Measurements from ENCODE around the gene PPM1D. TPM values are rescaled to one million over a fixed set of nuclear protein-coding genes. Genes with fewer than 3 reads are reported as not detected.
"Not testable (repeated sequence)": the region's sequence is repeated elsewhere in the genome, so short reads cannot be mapped to it uniquely, and the experiment has no call there.

PPM1D gene
- total and polyA plus RNA-seq, 12 donors, result 3.1 to 10.6 (median 7.5) TPM

GRCh38 chr17:60659156-60659555 is 59.2 kb downstream of the PPM1D start:
- Histone ChIP-seq H3K36me3 (peaks cover 0 to 66% (median 6%) of the 10 kb centered on the region in 9 donors), H3K4me1 (no peaks in the 10 kb centered on the region), H3K27ac (no peak overlapping the region), H3K27me3 (no peaks in the 10 kb centered on the region), H3K9me3 (no peaks in the 10 kb centered on the region), H3K4me3 (no peak overlapping the region)
- no peak for TF ChIP-seq CTCF (IDR thresholded peaks at IDR 0.05)
- ATAC-seq (no peak), DNase-seq (no peak)
- intact Hi-C loops (cut with DNase I), result no loop called here
- 82 to 91% methylated on average over 1 of the region's 1 CpG for WGBS, 2 donors

- intact Hi-C loops (cut with DNase I), result no loop called here
- Histone ChIP-seq H3K4me3 (no peak overlapping the region), H3K27ac (no peak overlapping the region), H3K36me3 (peaks cover 0 to 85% (median 6%) of the 10 kb centered on the region in 9 donors), H3K27me3 (no peaks in the 10 kb centered on the region), H3K4me1 (no peaks in the 10 kb centered on the region), H3K9me3 (no peaks in the 10 kb centered on the region)
- DNase-seq, result no peak
- no peak for TF ChIP-seq CTCF (IDR thresholded peaks at IDR 0.05)
- no peak for ATAC-seq
- 92 to 94% methylated on average over 2 of the region's 2 CpGs for WGBS, 2 donors
Measured at GRCh38 chr17:60661489-60661888, 61.5 kb downstream of the PPM1D start.

GRCh38 chr17:60664022-60664421 is 64.0 kb downstream of the PPM1D start:
- H3K36me3 ChIP-seq, result peaks cover 0 to 63% (median 0%) of the 10 kb centered on the region in 9 donors
- no peaks in the 10 kb centered on the region for H3K27me3 ChIP-seq
- no peak overlapping the region for H3K27ac ChIP-seq
- ATAC-seq (no peak), DNase-seq (no peak)
- H3K4me3 ChIP-seq, result no peak overlapping the region
- no peak for TF ChIP-seq CTCF (IDR thresholded peaks at IDR 0.05)
- WGBS, 2 donors, result 83 to 86% methylated on average over 1 of the region's 1 CpG
- no peaks in the 10 kb centered on the region for H3K4me1 ChIP-seq
- intact Hi-C loops (cut with DNase I), result no loop called here
- H3K9me3 ChIP-seq, result no peaks in the 10 kb centered on the region

- peaks cover 0 to 52% (median 0%) of the 10 kb centered on the region in 9 donors for H3K36me3 ChIP-seq
- DNase-seq, result no peak
- H3K9me3 ChIP-seq, result no peaks in the 10 kb centered on the region
- no peaks in the 10 kb centered on the region for H3K4me1 ChIP-seq
- H3K4me3 ChIP-seq, result no peak overlapping the region
- ATAC-seq, result no peak
- H3K27me3 ChIP-seq, result no peaks in the 10 kb centered on the region
- WGBS, 2 donors, result 97 to 98% methylated on average over 5 of the region's 5 CpGs
- intact Hi-C loops (cut with DNase I), result no loop called here
- TF ChIP-seq CTCF (IDR thresholded peaks at IDR 0.05), result no peak
- no peak overlapping the region for H3K27ac ChIP-seq
Measured at GRCh38 chr17:60665602-60666001, 65.6 kb downstream of the PPM1D start.

GRCh38 chr17:60668741-60669140 is 68.7 kb downstream of the PPM1D start:
- 89 to 90% methylated on average over 7 of the region's 7 CpGs for WGBS, 2 donors
- H3K27me3 ChIP-seq; DNase-seq; H3K27ac ChIP-seq; H3K4me1 ChIP-seq; H3K9me3 ChIP-seq; H3K4me3 ChIP-seq; ATAC-seq; intact Hi-C loops (cut with DNase I): not testable (repeated sequence)
- H3K36me3 ChIP-seq, result peaks cover 0 to 31% (median 0%) of the 10 kb centered on the region in 9 donors
